Gastroesophageal sphincter (tissue), 4 donors: ENCODE results near the gene CXCR5. TPM values are rescaled to one million over a fixed set of nuclear protein-coding genes. Genes with fewer than 3 reads are reported as not detected.
A peak's percentile ranks its signal among the peaks of the same experiment; 100 is the strongest.

ENCODE experiments used
- ATAC-seq: fragments of 150-250 bp; one replicate; pipeline ENCODE4 v1.9.1; 2016; ENCODE audit warnings: mild to moderate bottlenecking, moderate library complexity
- H3K27ac ChIP-seq, 4 donors: fragments of 200-600 bp; sonication (generic) in 3 of 4; 1 replicate in 3 of 4; 2 replicates in 1 of 4; pipeline ENCODE4 v1.5.1; 2016 to 2019
- H3K27me3 ChIP-seq: fragments of 200-600 bp; sonication (generic); one replicate; pipeline ENCODE4 v1.5.1; 2019
- H3K36me3 ChIP-seq, 2 donors: fragments of 200-600 bp; sonication (generic); one replicate each; pipeline ENCODE4 v1.5.1; 2019; ENCODE audit warnings: control low read depth in 1 of 2
- H3K4me1 ChIP-seq, 3 donors: fragments of 200-600 bp; sonication (generic); 1 replicate in 2 of 3; 2 replicates in 1 of 3; pipeline ENCODE4 v1.5.1; 2016 to 2019; ENCODE audit warnings: control low read depth in 2 of 3
- H3K4me3 ChIP-seq, 2 donors: fragments of 200-600 bp; sonication (generic); one replicate each; pipeline ENCODE4 v1.5.1; 2019; ENCODE audit warnings: mild to moderate bottlenecking in 1 of 2, moderate library complexity in 1 of 2
- H3K9me3 ChIP-seq, 3 donors: fragments of 200-600 bp; sonication (generic); one replicate each; pipeline ENCODE4 v1.5.1; 2017 to 2019; ENCODE audit warnings: control low read depth in 2 of 3
- EP300 ChIP-seq: sonication (generic); formaldehyde crosslinking; IDR thresholded peaks from one replicate; pipeline ENCODE4 v1.6.1; 2017; ENCODE audit warnings: antibody characterized with exemption, mild to moderate bottlenecking
- POLR2A ChIP-seq, 2 donors: fragments of 450-650 bp; IDR thresholded peaks; one replicate each; pipeline ENCODE4 v1.6.1; 2017; ENCODE audit warnings: antibody characterized with exemption in 2 of 2, mild to moderate bottlenecking in 2 of 2, moderate library complexity in 1 of 2
- POLR2AphosphoS5 ChIP-seq: sonication (generic); formaldehyde crosslinking; IDR thresholded peaks from one replicate; pipeline ENCODE4 v1.6.1; 2017; ENCODE audit warnings: antibody characterized with exemption
- WGBS, 2 donors: methylation state at CpG; one replicate each; pipeline ENCODE4 v1.1.5; 2018; ENCODE audit warnings: low coverage in 1 of 2; 5-methylcytosine and 5-hydroxymethylcytosine counted together
- total RNA-seq, 4 donors: library from RNA; depleted of rRNA; stranded (reverse); fragments of >200 nt; gene quantifications; one replicate each; pipeline ENCODE4 v1.1.0, GENCODE V29; 2016
- TF ChIP-seq, protein P1 (sequence below), 4 experiments: fragments of 200-600 bp in 2 of 4; fragments of 450-650 bp in 2 of 4; sonication (generic) in 1 of 4; IDR thresholded peaks; one replicate each; pipeline ENCODE4 v1.5.1; 2017 to 2019; ENCODE audit warnings: antibody characterized with exemption in 4 of 4, mild to moderate bottlenecking in 2 of 4, moderate library complexity in 2 of 4

Gene CXCR5
- total RNA-seq, 4 donors from 2014 or later = 0.08 TPM; not detected in 3

DNA sequence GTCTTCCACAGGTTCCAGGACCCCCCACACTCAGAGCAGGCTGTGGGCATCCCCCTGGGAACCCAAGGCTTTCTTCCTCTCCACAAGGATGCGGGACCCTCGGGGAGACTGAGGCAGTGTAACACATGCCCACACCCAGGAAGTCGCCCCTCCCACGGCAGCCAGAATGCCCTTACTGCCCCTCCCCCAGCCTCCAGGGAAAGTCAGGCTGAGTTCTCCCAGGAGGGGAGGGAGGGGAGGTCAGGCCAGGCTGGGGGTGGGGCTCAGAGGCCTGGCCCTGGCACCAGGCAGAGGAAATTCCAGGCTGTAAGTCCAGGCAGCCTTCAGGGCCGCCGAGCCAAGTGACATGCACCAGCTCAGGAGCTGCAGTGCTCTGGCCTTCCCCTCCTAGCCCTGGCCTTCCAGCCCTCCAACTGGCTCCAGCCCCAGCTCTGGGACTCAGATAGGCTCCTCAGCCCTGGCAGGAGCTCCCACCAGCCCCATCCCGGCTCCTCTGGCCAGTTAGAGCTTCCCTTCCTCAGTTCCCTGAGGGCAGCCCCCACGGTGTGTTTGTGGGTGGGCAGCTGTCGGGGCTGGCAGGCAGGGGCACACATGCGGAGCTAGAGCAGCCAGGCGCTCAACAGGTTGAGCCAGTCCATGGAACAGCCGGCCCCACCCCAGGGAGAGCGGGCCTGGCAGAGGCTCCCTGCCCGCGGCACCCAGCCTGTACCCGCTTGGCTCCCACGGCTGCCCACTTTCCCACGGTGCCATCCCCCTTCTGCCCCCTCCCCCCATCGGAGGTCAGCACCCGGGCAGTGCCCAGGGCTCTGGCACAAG is 38.4 kb downstream of the CXCR5 start:
- Histone ChIP-seq H3K4me1 (peaks cover 5 to 86% (median 50%) of the 10 kb centered on the region in 3 donors), H3K27me3 (no peaks in the 10 kb centered on the region), H3K36me3 (no peaks in the 10 kb centered on the region), H3K9me3 (no peaks in the 10 kb centered on the region), H3K4me3 (peak overlapping the region; percentile 88 to 94), H3K27ac (peak overlapping the region; percentile 90 to 98 (median 95))
- peak; percentile 42 to 46 for TF ChIP-seq POLR2A (IDR thresholded peaks at IDR 0.05)
- TF ChIP-seq EP300 = no peak
- TF ChIP-seq, protein P1, sequence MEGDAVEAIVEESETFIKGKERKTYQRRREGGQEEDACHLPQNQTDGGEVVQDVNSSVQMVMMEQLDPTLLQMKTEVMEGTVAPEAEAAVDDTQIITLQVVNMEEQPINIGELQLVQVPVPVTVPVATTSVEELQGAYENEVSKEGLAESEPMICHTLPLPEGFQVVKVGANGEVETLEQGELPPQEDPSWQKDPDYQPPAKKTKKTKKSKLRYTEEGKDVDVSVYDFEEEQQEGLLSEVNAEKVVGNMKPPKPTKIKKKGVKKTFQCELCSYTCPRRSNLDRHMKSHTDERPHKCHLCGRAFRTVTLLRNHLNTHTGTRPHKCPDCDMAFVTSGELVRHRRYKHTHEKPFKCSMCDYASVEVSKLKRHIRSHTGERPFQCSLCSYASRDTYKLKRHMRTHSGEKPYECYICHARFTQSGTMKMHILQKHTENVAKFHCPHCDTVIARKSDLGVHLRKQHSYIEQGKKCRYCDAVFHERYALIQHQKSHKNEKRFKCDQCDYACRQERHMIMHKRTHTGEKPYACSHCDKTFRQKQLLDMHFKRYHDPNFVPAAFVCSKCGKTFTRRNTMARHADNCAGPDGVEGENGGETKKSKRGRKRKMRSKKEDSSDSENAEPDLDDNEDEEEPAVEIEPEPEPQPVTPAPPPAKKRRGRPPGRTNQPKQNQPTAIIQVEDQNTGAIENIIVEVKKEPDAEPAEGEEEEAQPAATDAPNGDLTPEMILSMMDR (IDR thresholded peaks at IDR 0.05) = no peak
- TF ChIP-seq POLR2AphosphoS5 = peak; percentile 93
- peak; percentile 57 for ATAC-seq
- WGBS, 2 donors = no CpG with 5 or more reads among the region's 20 CpGs

DNA sequence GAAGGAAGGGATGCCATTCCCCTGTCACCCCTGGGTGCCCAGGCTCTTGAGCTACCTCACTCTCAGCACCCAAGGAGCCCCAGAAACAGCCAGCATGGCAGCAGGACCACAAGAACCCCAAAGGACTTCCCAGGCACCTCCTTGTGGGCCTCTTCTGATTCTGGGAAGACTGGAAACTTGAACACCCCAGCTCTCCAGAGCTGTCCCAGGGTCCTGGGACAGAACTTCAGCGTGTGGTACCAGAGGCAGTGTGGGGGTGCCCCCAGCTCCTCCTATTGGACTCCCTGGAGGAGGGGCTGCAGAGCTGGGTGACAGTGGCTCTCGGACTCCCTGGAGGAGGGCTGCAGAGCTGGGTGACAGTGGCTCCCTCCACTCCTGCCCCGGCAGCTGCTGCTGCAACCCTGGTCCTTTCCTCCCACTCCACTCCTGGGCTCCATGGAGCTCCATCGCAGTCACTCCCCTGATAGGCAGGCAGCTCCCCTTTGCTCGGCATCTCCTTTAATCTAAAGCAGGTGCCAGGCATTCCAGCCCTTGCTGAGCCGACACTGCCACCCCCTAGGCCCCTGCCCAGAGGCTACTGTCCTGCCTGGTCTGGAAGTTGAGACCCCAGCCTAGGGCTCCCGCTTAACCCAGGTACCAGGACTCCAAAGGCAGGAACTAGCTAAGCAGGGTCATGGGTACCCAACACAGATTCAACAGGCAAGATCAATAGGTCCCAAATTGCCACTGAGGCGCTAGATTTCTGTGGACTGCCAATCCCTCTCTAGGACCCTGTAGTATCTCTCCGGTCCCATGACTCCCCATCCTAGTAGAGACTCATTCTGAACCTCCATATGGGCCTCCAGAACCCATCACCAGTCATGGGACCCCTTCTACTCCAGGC is 39.3 kb downstream of the CXCR5 start:
- H3K27me3 ChIP-seq = no peaks in the 10 kb centered on the region
- peak overlapping the region; percentile 88 to 94 for H3K4me3 ChIP-seq
- peaks cover 3 to 86% (median 52%) of the 10 kb centered on the region in 3 donors for H3K4me1 ChIP-seq
- no peaks in the 10 kb centered on the region for H3K36me3 ChIP-seq
- ATAC-seq = no peak
- peak overlapping the region; percentile 90 to 98 (median 95) for H3K27ac ChIP-seq
- no peaks in the 10 kb centered on the region for H3K9me3 ChIP-seq
- WGBS, 2 donors = 14 to 20% methylated on average over 1 of the region's 9 CpGs
- TF ChIP-seq, protein P1 (IDR thresholded peaks at IDR 0.05) = no peak

DNA sequence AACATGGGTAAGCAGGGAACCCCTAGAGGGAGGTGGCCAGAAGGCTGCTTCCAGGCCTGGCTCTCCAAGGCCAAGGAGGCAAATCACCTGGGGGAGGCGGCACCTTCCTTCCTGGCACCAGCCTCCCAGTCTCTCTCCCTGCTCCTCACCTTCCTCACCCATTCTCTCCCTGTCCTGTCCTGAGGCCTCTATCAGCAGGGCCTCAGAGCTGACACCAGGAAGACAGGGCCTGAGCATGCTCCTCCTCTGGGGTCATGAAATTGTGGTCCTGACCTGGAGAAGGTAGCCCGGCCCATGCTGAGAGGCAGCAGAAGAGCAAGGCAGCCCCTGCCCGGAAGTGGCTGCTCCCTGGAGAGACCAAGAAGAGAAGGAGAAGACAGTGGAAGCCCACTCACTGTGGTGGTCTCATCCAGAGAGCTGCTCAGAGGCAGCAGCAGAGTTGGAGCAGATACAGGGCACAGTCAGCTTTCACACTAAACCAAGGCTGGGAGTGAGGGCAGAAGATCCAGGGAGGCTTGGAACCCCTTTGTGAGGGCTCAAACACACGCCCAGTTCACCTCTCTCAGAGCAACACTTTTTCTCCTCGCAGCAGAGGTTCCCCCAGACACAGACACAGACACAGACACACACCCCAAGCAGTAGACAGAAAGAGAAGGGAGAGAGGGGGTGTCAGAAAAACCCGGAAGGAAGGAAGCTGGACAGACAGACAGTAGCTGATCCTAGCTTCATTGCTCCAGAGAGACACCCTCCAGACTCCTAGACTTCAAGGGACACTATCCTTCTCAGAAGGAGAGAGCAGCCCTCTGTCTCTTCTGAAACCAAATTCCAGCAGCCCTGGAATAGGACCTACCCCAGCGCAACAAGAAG is 40.3 kb downstream of the CXCR5 start:
- WGBS, 2 donors = 0% methylated on average over 1 of the region's 7 CpGs; no CpG with 5 or more reads in 1 of the 2 donors
- peaks cover 3 to 86% (median 51%) of the 10 kb centered on the region in 3 donors for H3K4me1 ChIP-seq

More for the DNA sequence above, 40.3 kb downstream of the CXCR5 start:
- Histone ChIP-seq H3K36me3 (no peaks in the 10 kb centered on the region), H3K27ac (peak overlapping the region; percentile 90 to 98 (median 95)), H3K9me3 (no peaks in the 10 kb centered on the region), H3K27me3 (no peaks in the 10 kb centered on the region), H3K4me3 (peak overlapping the region; percentile 88 to 94)
- TF ChIP-seq POLR2A (IDR thresholded peaks at IDR 0.05) (no peak), EP300 (no peak), POLR2AphosphoS5 (no peak)
- TF ChIP-seq, protein P1 (IDR thresholded peaks at IDR 0.05) = no peak
- ATAC-seq = no peak
